Upper lobe of left lung (tissue), 4 donors: ENCODE results near the gene SAMD11.

Experiments
- CTCF ChIP-seq, 6 experiments: fragments of 450-650 bp in 4 of 6; fragments of 200-600 bp in 2 of 6; sonication (generic) in 2 of 6; IDR thresholded peaks; one replicate each; pipeline ENCODE4 v1.5.1; 2016 to 2019; ENCODE audit warnings: antibody characterized with exemption in 6 of 6
- POLR2A ChIP-seq, 4 donors: fragments of 450-650 bp; IDR thresholded peaks; one replicate each; pipeline ENCODE4 v1.5.1; 2016 to 2017; ENCODE audit warnings: antibody characterized with exemption in 4 of 4, mild to moderate bottlenecking in 2 of 4

GRCh38 chr1:973459-974292, 50.0 kb downstream of the SAMD11 start:
- TF ChIP-seq CTCF (IDR thresholded peaks at IDR 0.05) (no peak), POLR2A (IDR thresholded peaks at IDR 0.05) (no peak)
